NCI-H2196 treated with DMSO at 0.1 percent for 48 hours (cell line): ENCODE data around the gene SLC25A39.
"Not testable (repeated sequence)": the region's sequence is repeated elsewhere in the genome, so short reads cannot be mapped to it uniquely, and the experiment has no call there.

Source experiments
- DNase-seq: peaks from one replicate; lab custom pipeline; 2025; ENCODE audit not compliant: unreplicated experiment; lab: John Stamatoyannopoulos, UW

The SLC25A39 gene

GRCh38 chr17:44335968-44336367 lies 11.3 kb upstream of the SLC25A39 start:
- no peak for DNase-seq

GRCh38 chr17:44335564-44335963 lies 10.9 kb upstream of the SLC25A39 start:
- no peak for DNase-seq

DNA sequence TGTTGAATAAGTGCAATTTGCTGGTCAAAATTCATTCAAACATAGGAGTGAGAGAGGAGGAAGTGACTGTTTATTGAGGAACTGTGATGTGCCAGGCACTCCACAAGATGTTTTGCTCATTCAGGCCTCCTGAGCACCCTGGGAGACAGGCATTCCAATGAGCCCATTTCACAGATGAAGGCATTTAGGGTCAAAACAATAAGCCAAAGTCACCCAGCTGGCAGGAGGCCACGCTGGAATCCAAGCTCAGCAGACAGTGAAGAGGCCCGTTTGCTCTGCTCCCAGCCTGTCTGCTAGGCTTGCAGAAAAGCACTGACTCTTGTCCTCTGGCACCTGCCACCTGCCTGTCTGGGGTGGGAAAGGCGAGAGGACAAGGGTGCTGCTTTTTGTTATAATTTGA lies 10.1 kb upstream of the SLC25A39 start:
- peak; percentile 6 for DNase-seq

GRCh38 chr17:44334315-44334714 lies 9.7 kb upstream of the SLC25A39 start:
- DNase-seq: no peak

GRCh38 chr17:44333371-44333770 lies 8.7 kb upstream of the SLC25A39 start:
- DNase-seq: no peak

DNA sequence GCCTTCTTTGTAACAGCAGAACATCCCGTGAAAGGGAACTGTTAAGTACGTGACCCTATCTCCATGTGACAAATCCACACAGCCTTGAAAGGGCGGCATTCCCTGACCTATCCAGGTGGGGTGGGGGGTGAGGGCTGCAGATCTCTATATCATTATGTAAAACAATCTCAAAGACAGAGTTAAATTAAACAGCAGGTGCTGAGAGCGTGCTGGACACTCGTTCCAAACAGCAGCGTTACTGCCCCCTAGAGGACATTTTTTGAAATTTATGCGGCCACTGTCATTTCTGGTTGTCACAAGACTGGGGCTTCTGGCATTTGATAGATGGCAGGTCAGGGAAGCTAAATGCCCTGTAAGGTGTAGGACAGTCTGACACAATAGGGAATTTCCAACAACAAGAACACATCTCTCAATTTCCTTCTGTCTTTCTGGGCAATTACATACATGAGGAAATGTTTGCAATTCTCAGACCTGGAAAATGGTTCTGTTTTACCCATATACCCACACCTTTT lies 6.7 kb upstream of the SLC25A39 start:
- DNase-seq: peak; percentile 59

- not testable (repeated sequence) for DNase-seq
These were observed 5.6 kb upstream of the SLC25A39 start for GRCh38 chr17:44330263-44330662.

GRCh38 chr17:44329516-44329915 lies 4.9 kb upstream of the SLC25A39 start:
- DNase-seq: not testable (repeated sequence)

DNA sequence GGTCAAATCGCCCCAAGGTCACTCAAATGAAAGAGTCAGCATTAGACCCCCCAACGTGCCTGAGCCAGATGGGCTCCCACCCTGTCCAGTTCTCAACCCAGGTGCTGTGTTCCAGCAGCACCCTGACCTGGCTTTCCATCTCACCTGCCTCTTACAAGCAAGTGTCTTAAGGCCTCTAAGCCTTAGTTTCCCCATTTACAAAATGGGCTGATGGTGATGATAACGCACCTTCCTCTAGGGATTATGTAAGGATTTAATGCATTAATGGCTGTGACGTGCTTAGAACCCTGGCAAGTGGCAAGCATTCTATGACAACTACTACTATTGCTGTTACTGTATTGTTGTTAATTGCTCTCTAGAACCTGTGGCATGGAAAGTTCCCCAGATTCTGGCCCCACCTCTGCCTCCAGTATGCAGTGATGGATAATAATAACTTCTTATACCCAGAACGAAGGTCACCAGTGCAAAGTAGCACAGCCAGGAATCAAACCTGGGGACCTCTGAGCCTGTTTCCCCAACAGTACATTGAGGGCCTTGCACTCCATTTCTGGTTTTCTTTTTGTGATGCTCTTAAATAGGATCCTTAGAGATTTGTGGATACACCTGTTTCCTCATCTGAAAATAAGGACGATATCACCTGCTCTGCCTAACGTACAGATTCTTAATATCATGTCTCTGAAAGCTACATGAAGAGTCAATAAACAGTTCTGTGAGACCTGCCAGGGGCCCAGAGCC lies 3.3 kb upstream of the SLC25A39 start:
- DNase-seq: no peak

- DNase-seq: peak; percentile 96
These were observed 2.3 kb upstream of the SLC25A39 start for GRCh38 chr17:44326861-44327444.

DNA sequence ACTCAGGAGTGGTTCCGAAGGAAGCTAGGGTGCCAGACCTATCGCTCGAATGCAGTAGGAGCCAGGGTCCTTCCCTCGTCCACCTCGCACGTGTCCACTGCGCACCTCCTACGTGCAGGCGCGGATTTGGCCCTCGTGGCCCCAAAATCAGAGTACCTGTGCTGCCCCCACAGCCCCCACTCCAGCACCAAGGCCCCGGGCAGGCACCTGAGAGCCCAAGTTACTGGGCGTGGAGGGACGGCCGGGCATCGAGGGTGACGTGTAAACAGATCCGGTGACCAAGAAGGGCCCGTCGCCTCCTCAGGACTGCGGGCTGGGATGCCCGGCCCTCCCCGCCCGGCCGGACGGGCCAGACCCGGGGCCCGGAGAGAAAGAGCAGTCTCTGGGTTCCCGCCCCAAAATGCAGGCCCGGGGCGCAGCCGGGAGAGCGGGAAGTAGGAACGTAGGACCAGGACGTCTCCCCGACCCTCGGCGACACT lies 492 bp downstream of the SLC25A39 start:
- DNase-seq: no peak

GRCh38 chr17:44323359-44324091 lies 1.1 kb downstream of the SLC25A39 start:
- no peak for DNase-seq

DNA sequence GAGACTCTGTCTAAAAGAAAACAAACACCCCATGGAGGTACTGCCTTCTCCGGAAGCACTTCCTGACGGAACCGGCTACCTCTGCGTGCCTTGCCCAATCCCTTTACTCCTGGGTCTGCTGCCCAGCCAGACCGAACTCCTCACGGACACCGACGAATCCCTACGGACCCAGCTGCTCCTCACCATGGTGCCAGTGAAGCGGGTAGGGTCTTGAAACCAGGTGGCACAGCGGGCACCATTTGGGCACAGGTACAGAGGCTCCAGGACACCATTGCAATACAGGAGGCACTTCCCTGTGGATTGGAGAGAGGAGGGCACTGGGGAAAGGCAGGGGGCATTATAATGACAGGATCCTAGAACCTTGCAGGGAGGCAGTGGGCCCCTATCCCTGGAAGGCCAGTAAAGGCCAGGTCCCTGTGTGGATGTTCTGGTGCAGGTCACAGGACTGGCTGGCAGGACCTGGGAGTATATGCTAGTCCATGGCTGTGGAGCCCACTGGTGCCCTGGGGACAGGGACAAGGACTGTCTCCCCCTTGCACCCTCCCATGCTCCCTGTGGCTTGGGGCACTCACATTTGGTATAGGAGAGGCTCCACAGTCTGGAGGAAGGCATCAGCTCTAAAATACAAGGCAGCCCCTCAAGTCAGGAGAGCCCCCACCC lies 2.3 kb downstream of the SLC25A39 start:
- no peak for DNase-seq

GRCh38 chr17:44321246-44322120 lies 3.1 kb downstream of the SLC25A39 start:
- no peak for DNase-seq

DNA sequence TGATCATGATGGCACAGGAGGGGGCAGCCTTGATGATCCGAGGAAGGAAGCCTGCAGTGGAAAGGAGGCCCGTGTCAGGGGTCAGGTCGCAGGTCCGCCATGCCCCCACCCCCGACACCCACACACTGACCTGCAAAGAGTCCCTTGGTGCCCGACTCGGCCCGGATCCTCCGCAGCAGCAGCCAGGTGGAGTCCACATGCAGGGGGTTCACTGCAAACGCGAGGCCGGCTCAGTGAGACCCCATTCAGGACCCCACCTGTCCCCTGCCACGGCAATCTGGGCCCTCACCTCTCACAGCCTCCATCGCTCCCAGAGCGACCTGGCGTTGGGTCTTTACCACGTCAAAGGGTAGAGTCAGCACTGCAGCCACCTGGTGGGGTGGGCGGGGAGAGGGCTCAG lies 4.6 kb downstream of the SLC25A39 start:
- DNase-seq: no peak

DNA sequence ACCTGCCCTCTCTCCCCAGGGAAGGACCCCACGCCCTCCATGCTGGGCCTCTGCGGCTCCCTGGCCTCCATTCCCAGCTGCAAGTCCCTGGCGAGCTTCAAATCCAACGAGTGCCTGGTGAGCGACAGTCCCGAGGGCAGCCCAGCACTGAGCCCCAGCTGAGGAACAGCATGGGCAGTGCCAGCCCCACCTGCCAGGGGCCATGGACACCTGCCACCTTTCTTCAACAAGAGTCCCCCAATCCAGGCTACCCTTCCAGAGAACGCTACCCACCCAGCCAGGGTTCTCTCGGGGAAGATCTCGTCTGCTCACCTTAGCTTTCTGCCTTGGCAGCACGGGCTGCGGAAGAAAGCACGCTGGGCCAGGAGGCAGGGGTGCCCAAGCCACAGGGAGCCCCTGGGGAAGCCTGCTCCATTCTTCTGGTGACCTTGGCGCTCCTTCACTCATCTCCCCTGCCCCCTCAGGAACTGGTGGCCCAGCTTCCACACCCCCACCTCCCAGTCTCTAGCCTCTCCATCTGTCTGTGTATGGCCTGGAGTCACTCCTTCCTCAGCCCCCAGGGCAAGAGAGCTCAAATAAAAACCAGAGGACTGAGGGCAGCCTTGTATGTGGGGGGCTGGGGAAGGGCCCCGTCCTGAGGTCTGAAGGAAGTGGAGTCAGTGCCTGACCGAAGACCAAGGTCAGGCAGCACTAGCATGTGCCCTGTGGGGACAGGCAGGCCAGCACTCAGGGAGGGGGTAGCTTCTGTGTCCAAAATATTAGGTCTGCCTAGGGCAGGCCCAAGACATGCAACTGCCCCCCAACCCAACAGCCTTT lies 6.3 kb downstream of the SLC25A39 start:
- DNase-seq: no peak

- no peak for DNase-seq
These were observed 7.1 kb downstream of the SLC25A39 start for GRCh38 chr17:44317545-44317944.

- DNase-seq: no peak
These were observed 8.6 kb downstream of the SLC25A39 start for GRCh38 chr17:44315760-44316731.
